ENCODE data around the gene TDRD10.

- TF ChIP-seq POLR2AphosphoS5 (IDR thresholded peaks at IDR 0.05; ENCODE audit: low read depth, low read length) = no peak
- TF ChIP-seq TAF1 (IDR thresholded peaks at IDR 0.05; ENCODE audit: borderline replicate concordance, insufficient read depth, low read length) = no peak
- no peak for TF ChIP-seq SIN3A (IDR thresholded peaks at IDR 0.05; ENCODE audit: borderline replicate concordance, insufficient read depth, low read length)
- no peak for TF ChIP-seq REST (IDR thresholded peaks at IDR 0.05; ENCODE audit: insufficient read depth in 1 of 2, low read depth in 2 of 2, low read length in 2 of 2)
Measured at GRCh38 chr1:154594811-154595210, 92.8 kb downstream of the TDRD10 start.
